Left ventricle myocardium inferior (tissue), 1 donor: ENCODE data around the gene MAP1LC3C. TPM values are rescaled to one million over a fixed set of nuclear protein-coding genes. Genes with fewer than 3 reads are reported as not detected.

Experiments used
- DNase-seq: peaks from one replicate; pipeline ENCODE4 v3.0.0-alpha.2; 2020
- H3K27ac ChIP-seq: fragments of 200-600 bp; replicated peaks from 2 replicates; pipeline ENCODE4 v1.8.0; 2021
- H3K27me3 ChIP-seq: fragments of 200-600 bp; 2 replicates; pipeline ENCODE4 v1.8.0; 2021; ENCODE audit warnings: low read depth
- H3K36me3 ChIP-seq: fragments of 200-600 bp; 2 replicates; pipeline ENCODE4 v1.8.0; 2021
- H3K4me1 ChIP-seq: fragments of 200-600 bp; 2 replicates; pipeline ENCODE4 v1.8.0; 2021
- H3K4me3 ChIP-seq: fragments of 200-600 bp; 2 replicates; pipeline ENCODE4 v1.8.0; 2021; ENCODE audit warnings: mild to moderate bottlenecking, moderate library complexity
- H3K9me3 ChIP-seq: fragments of 200-600 bp; replicated peaks from 2 replicates; pipeline ENCODE4 v1.8.0; 2021
- intact Hi-C: fragments of 100-400 bp; cut with micrococcal nuclease; formaldehyde crosslinking; loops from one replicate; pipeline ENCODE4 v1.11.0; 2022
- total RNA-seq: library from RNA; stranded (reverse); fragmentation: NEBNext Ultra II Directional; extraction: Animal tissue kit (Norgen Biotek cat#: 25700); gene quantifications from one replicate; pipeline ENCODE4 v1.2.1, GENCODE V29; 2021
- TF ChIP-seq, protein P1 (sequence below): fragments of 200-600 bp; IDR thresholded peaks from 2 replicates; pipeline ENCODE4 v1.8.0; 2021; ENCODE audit warnings: antibody characterized with exemption, mild to moderate bottlenecking, borderline replicate concordance
- donor health status: DM: no; HTN: yes; CAD: no; lungs with severe emphysema.

MAP1LC3C gene
- total RNA-seq, 1 donor from 2014 or later, result 0.19 TPM

DNA sequence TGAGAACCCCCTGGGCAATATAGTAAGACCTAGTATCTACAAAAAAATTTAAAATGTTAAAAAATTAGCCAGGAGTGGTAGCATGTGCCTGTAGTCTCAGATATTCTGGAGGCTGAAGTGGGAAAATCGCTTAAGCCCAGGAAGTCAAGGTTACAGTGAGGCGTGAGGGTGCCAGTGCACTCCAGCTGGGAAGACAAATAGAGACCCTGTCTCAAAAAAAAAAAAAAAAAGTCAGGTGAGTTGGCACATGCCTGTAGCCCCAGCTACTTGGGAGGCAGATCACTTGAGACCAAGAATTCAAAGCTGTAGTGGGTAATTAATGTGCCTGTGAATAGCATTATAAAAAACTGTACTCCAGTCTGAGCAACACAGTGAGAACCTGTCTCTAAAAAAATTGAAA, 36.7 kb downstream of the MAP1LC3C start:
- H3K4me3 ChIP-seq, result no peak overlapping the region

DNA sequence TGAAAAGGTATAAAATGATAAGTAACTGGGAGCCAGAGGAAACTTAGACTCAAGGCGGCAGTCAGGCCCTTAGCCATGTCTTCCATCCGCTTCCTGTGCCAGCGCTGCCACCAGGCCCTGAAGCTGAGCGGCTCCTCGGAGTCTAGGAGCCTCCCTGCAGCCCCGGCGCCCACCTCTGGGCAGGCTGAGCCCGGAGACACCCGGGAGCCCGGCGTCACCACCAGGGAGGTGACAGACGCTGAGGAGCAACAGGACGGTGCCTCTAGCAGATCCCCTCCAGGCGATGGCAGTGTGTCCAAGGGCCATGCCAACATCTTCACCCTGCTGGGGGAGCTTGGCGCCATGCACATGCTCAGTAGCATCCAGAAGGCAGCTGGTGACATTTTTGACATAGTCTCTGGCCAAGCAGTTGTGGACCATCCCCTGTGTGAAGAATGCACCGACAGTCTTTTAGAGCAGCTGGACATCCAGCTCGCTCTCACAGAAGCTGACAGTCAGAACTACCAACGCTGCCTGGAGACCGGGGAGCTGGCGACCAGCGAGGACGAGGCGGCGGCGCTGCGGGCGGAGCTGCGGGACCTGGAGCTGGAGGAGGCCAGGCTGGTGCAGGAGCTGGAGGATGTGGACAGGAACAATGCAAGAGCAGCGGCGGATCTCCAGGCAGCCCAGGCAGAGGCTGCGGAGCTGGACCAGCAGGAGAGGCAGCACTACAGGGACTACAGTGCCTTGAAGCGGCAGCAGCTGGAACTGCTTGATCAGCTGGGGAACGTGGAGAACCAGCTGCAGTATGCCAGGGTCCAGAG, 41.0 kb downstream of the MAP1LC3C start, which contains the start of gene BECN2:
Gene BECN2, plus strand, starts transcription at position 76 of the 803 bp plus-strand sequence. Its CDS starts 0 bp downstream, at position 76.
- Histone ChIP-seq H3K36me3 (no peaks in the 10 kb centered on the region), H3K27me3 (no peaks in the 10 kb centered on the region), H3K27ac (no peak within 1 kb of the TSS), H3K9me3 (no peaks in the 10 kb centered on the region), H3K4me1 (no peaks in the 10 kb centered on the region), H3K4me3 (no peak within 1 kb of the TSS)
- TF ChIP-seq, protein P1, sequence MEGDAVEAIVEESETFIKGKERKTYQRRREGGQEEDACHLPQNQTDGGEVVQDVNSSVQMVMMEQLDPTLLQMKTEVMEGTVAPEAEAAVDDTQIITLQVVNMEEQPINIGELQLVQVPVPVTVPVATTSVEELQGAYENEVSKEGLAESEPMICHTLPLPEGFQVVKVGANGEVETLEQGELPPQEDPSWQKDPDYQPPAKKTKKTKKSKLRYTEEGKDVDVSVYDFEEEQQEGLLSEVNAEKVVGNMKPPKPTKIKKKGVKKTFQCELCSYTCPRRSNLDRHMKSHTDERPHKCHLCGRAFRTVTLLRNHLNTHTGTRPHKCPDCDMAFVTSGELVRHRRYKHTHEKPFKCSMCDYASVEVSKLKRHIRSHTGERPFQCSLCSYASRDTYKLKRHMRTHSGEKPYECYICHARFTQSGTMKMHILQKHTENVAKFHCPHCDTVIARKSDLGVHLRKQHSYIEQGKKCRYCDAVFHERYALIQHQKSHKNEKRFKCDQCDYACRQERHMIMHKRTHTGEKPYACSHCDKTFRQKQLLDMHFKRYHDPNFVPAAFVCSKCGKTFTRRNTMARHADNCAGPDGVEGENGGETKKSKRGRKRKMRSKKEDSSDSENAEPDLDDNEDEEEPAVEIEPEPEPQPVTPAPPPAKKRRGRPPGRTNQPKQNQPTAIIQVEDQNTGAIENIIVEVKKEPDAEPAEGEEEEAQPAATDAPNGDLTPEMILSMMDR, result no peak
- intact Hi-C loops, result no loop called here
- DNase-seq, result no peak

More for the DNA sequence above, 36.7 kb downstream of the MAP1LC3C start:
- TF ChIP-seq, protein P1, result no peak
- no peaks in the 10 kb centered on the region for H3K36me3 ChIP-seq
- DNase-seq, result no peak
- H3K27me3 ChIP-seq, result no peaks in the 10 kb centered on the region
- intact Hi-C loops, result no loop called here
- H3K4me1 ChIP-seq, result no peaks in the 10 kb centered on the region
- no peaks in the 10 kb centered on the region for H3K9me3 ChIP-seq
- H3K27ac ChIP-seq, result no peak overlapping the region

DNA sequence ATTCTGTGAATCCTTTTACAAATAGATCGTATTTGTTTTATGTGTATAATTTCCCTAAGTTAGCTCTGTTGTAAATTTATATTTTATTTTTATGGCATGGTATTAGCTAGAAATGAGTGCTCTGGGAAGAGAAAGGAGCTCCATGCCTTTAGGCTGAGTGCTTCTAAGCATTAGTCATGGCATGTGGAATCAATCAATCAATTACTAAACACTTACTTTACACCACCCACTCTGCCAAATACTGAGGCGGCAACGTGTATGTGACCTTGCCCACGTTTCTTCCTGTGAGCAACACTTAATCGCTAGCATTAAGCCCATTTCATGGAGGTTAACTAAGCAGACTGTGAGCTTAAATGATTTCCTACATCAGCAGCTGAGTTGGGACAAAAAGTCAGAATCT, 48.5 kb downstream of the MAP1LC3C start:
- H3K27ac ChIP-seq, result no peak overlapping the region
- no peak overlapping the region for H3K4me3 ChIP-seq
- H3K9me3 ChIP-seq, result no peaks in the 10 kb centered on the region
- no peaks in the 10 kb centered on the region for H3K36me3 ChIP-seq
- intact Hi-C loops, result no loop called here
- no peak for DNase-seq
- H3K27me3 ChIP-seq, result no peaks in the 10 kb centered on the region
- H3K4me1 ChIP-seq, result no peaks in the 10 kb centered on the region
- TF ChIP-seq, protein P1, result no peak

DNA sequence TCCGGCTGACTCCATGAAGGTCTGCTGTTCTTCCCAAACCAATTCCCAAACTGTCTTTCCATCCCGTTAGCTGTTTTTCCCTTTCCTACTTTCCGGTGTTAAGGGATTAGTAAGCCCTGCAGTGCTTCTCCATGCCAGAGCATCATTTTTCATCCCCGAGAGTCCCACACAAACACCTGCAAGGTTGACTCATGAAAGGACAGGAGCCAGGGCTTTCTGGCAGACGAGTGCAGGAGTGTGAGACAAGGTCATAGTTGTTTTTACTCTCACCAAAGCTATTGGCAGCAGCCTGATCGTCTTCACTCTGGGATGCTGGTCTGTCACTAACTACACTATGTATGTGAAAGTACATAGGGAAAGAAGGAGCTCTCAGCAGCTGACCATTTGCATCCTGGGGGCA, 51.5 kb downstream of the MAP1LC3C start:
- intact Hi-C loops, result no loop called here
- no peak overlapping the region for H3K4me3 ChIP-seq
- H3K27ac ChIP-seq, result no peak overlapping the region
- no peaks in the 10 kb centered on the region for H3K27me3 ChIP-seq
- H3K4me1 ChIP-seq, result no peaks in the 10 kb centered on the region
- DNase-seq, result no peak
- H3K36me3 ChIP-seq, result no peaks in the 10 kb centered on the region
- TF ChIP-seq, protein P1, result no peak
- H3K9me3 ChIP-seq, result no peaks in the 10 kb centered on the region

Other genes with a start within 250 kb of the MAP1LC3C start
- 0.44 TPM for gene EXO1, start 150.9 kb downstream of the MAP1LC3C start, total RNA-seq
- not detected for gene BECN2, start 41.3 kb downstream of the MAP1LC3C start, total RNA-seq